CD4-positive, alpha-beta memory T cell (primary cell): ENCODE results near the gene NKD1. TPM values are rescaled to one million over a fixed set of nuclear protein-coding genes. Genes with fewer than 3 reads are reported as not detected.

Source experiments
- CTCF ChIA-PET: fragments of 350-600 bp; sonication (Branson Sonifier 250); formaldehyde crosslinking; loops from one replicate; lab custom pipeline; 2021; ENCODE audit warnings: inconsistent platforms; ENCODE audit not compliant: partially characterized antibody; lab: Charles Lee
- POLR2A ChIA-PET: fragments of 350-600 bp; sonication (Branson Sonifier 250); formaldehyde crosslinking; loops from one replicate; lab custom pipeline; 2021; ENCODE audit not compliant: partially characterized antibody; lab: Charles Lee
- DNase-seq, 5 donors: peaks; one replicate each; pipeline versions ENCODE4 v3.0.0 to v3.0.0-alpha.2; 2020 to 2022; ENCODE audit warnings: mixed read lengths in 1 of 5
- H3K27ac ChIP-seq: one replicate; pipeline ENCODE4 v1.7.0; 2013; ENCODE audit warnings: low read depth, low read length
- H3K27me3 ChIP-seq: 2 replicates; pipeline ENCODE4 v1.7.0; 2013; ENCODE audit warnings: mild to moderate bottlenecking, low read length, moderate library complexity; ENCODE audit not compliant: insufficient read depth
- H3K36me3 ChIP-seq: 2 replicates; pipeline ENCODE4 v1.7.0; 2013; ENCODE audit warnings: mild to moderate bottlenecking, low read length, moderate library complexity; ENCODE audit not compliant: insufficient read depth
- H3K4me1 ChIP-seq: 2 replicates; pipeline ENCODE4 v1.7.0; 2013; ENCODE audit warnings: mild to moderate bottlenecking, low read length, moderate library complexity; ENCODE audit not compliant: insufficient read depth
- H3K4me3 ChIP-seq, 2 donors: one replicate each; pipeline ENCODE4 v1.7.0; 2013; ENCODE audit warnings: low read length in 2 of 2, mild to moderate bottlenecking in 1 of 2
- H3K9me3 ChIP-seq, 2 donors: one replicate each; pipeline ENCODE4 v1.7.0; 2013; ENCODE audit warnings: low read length in 2 of 2, control low read depth in 1 of 2; ENCODE audit not compliant: control insufficient read depth in 1 of 2
- H3K27ac Mint-ChIP-seq, 7 donors: one replicate each; pipeline ENCODE4 v1.8.0; 2020 to 2021; ENCODE audit warnings: mixed read lengths in 7 of 7, mild to moderate bottlenecking in 6 of 7, inconsistent platforms in 3 of 7, moderate library complexity in 3 of 7
- H3K27me3 Mint-ChIP-seq, 2 donors: one replicate each; pipeline ENCODE4 v1.8.0; 2020 to 2021; ENCODE audit warnings: mixed read lengths in 2 of 2
- H3K36me3 Mint-ChIP-seq, 2 donors: one replicate each; pipeline ENCODE4 v1.8.0; 2020 to 2021; ENCODE audit warnings: mixed read lengths in 2 of 2, inconsistent platforms in 1 of 2, mild to moderate bottlenecking in 1 of 2
- H3K4me1 Mint-ChIP-seq, 4 donors: one replicate each; pipeline ENCODE4 v1.8.0; 2020 to 2021; ENCODE audit warnings: mixed read lengths in 4 of 4, mild to moderate bottlenecking in 1 of 4
- H3K4me3 Mint-ChIP-seq, 8 donors: one replicate each; pipeline ENCODE4 v1.8.0; 2020 to 2021; ENCODE audit warnings: mixed read lengths in 8 of 8, mild to moderate bottlenecking in 7 of 8, moderate library complexity in 6 of 8, inconsistent platforms in 3 of 8
- H3K9me3 Mint-ChIP-seq, 8 donors: one replicate each; pipeline ENCODE4 v1.8.0; 2020 to 2021; ENCODE audit warnings: mixed read lengths in 8 of 8, mild to moderate bottlenecking in 5 of 8, inconsistent platforms in 3 of 8, moderate library complexity in 1 of 8
- intact Hi-C: fragments of 100-400 bp; cut with micrococcal nuclease; formaldehyde crosslinking; loops from one replicate; pipeline ENCODE4 v1.15.1; 2023
- polyA plus RNA-seq, 2 donors: library from polyadenylated mRNA; unstranded; fragments of 300-500 nt; fragmentation: Illumina TruSeq; gene quantifications; one replicate each; pipeline ENCODE4 v1.2.3, GENCODE V29; 2021
- total RNA-seq, 2 experiments: library from RNA; stranded (reverse); gene quantifications; one replicate each; pipeline ENCODE4 v1.2.3, GENCODE V29; 2021

The NKD1 gene
- total and polyA plus RNA-seq, 4 experiments from 2014 or later = 0.48 to 4.6 (median 3.8) TPM; not detected in 1

DNA sequence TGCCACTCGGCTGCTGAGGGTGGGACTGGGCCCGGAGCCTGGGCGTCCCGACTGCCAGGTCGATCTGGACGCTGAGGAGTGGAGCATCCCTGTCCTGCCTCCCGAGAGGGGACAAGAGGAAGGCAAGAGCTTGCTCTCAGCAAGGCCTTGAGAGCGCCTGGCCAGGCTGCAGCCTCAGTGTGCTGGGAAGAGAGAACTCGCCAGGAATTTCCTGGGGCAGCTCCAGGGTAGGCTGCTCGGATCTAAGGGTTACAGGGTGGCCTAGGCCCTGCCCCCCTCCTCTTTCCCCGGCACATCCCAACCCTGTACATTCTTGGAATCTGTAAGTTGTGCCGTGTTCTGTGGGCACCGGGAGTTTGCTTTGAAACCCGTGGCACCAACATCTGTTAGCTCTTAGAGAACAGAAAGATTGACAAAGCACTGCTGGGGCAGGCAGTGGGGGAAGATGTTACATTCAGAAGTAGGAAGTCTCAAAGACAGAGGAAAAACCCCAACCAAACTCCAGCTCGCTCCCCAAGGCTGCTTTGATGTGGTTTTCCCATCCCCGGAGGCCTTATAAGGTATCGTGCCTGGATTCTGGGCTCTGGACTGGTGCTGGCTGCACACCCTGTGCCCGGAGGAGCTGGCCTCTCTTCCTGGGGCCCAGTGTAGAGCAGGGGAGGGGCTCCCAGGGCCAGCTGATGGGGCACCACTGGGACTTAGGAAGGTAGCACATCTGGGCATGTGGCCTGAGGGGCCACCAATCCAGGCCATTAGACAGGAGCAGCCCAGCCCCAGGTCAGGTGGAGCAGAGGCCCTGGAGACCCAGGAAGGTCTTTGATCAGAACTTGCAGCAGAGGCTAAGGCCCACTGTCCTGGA is 55.2 kb downstream of the NKD1 start:
- intact Hi-C loops = loop anchor here (2.0 to 5.0 kb wide), 2 partner anchors 15 to 56 kb away; partner anchors contain the start of gene NKD1
- no peaks in the 10 kb centered on the region for H3K9me3 Mint-ChIP-seq
- no peaks in the 10 kb centered on the region for H3K36me3 Mint-ChIP-seq
- ChIA-PET POLR2A (interaction anchor here (0.7 to 0.8 kb wide), 2 partner anchors 14 to 26 kb away, joined by 3 to 4 read pairs; no protein-coding TSS in a partner anchor), CTCF (no interaction called here)
- no peak for DNase-seq
- no peak overlapping the region for H3K4me3 ChIP-seq
- no peak overlapping the region for H3K27ac ChIP-seq
- no peaks in the 10 kb centered on the region for H3K27me3 Mint-ChIP-seq
- H3K36me3 ChIP-seq = no peaks in the 10 kb centered on the region
- peaks cover 19 to 42% (median 32%) of the 10 kb centered on the region in 4 donors for H3K4me1 Mint-ChIP-seq
- H3K4me3 Mint-ChIP-seq = peak overlapping the region in 2 of 8 donors; percentile 75 to 80
- H3K27ac Mint-ChIP-seq = peak overlapping the region; percentile 33 to 94 (median 83)
- no peaks in the 10 kb centered on the region for H3K9me3 ChIP-seq
- H3K27me3 ChIP-seq = no peaks in the 10 kb centered on the region
- peaks cover 37% of the 10 kb centered on the region for H3K4me1 ChIP-seq

DNA sequence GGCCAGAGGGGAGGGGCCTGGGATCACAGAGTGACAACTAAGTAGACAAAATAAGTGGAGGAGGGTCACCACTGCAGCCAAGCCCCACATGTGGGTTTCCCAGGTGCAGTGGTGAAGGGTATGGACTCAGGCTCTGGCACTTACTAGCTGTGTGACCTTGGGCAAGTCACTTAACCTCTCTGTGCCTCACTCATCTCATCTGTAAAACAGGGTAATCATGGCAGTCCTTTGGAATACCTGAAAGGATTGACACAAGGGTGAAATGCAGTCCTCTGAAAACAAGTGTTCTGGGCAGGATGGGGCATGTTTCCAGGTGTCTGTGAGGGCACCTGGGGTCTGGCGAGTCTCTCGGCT is 55.8 kb downstream of the NKD1 start:
- ChIA-PET CTCF (no interaction called here), POLR2A (interaction anchor here (0.8 kb wide), 1 partner anchor 26 kb away, joined by 3 read pairs; no protein-coding TSS in a partner anchor)
- H3K27ac Mint-ChIP-seq = peak overlapping the region in 5 of 7 donors; percentile 17 to 77 (median 57)
- DNase-seq = no peak
- no peaks in the 10 kb centered on the region for H3K36me3 Mint-ChIP-seq
- no peaks in the 10 kb centered on the region for H3K27me3 ChIP-seq
- no peaks in the 10 kb centered on the region for H3K9me3 ChIP-seq
- no peak overlapping the region for H3K4me3 ChIP-seq
- H3K4me1 Mint-ChIP-seq = peaks cover 19 to 42% (median 32%) of the 10 kb centered on the region in 4 donors
- peaks cover 37% of the 10 kb centered on the region for H3K4me1 ChIP-seq
- H3K27me3 Mint-ChIP-seq = no peaks in the 10 kb centered on the region
- H3K4me3 Mint-ChIP-seq = no peak overlapping the region
- no peaks in the 10 kb centered on the region for H3K9me3 Mint-ChIP-seq
- H3K36me3 ChIP-seq = no peaks in the 10 kb centered on the region
- no peak overlapping the region for H3K27ac ChIP-seq
- intact Hi-C loops = loop anchor here (5.0 kb wide), 1 partner anchor 57 kb away; the partner anchor contains the start of gene NKD1

DNA sequence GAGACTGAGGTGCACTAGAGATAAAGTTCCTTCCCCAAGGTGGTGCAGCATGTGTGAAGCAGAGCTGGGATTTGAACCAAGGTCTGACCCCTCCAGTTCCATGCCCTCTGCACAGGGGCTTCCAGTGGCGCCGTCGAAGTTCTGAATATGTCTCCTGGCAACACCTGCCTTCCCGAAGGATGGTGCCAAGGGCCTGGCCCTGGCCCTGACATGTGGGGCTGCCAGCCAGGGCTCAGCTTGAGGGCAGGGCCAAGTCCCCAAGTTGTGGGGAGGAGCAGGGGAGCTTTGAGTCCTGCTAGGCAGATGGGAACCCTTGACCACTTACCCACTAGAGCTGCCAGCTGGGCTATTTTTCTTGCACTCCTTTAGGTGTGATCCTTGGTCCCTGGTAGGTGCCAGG is 56.4 kb downstream of the NKD1 start:
- Mint-ChIP-seq H3K4me1 (peaks cover 19 to 42% (median 32%) of the 10 kb centered on the region in 4 donors), H3K36me3 (no peaks in the 10 kb centered on the region), H3K27ac (peak overlapping the region in 3 of 7 donors; percentile 2 to 77 (median 65)), H3K27me3 (no peaks in the 10 kb centered on the region), H3K9me3 (no peaks in the 10 kb centered on the region), H3K4me3 (no peak overlapping the region)
- H3K36me3 ChIP-seq = no peaks in the 10 kb centered on the region
- no peaks in the 10 kb centered on the region for H3K27me3 ChIP-seq
- POLR2A ChIA-PET = no interaction called here
- no peak for DNase-seq
- no peak overlapping the region for H3K4me3 ChIP-seq
- no peak overlapping the region for H3K27ac ChIP-seq
- intact Hi-C loops = loop anchor here (5.0 kb wide), 1 partner anchor 57 kb away; the partner anchor contains the start of gene NKD1
- peaks cover 37% of the 10 kb centered on the region for H3K4me1 ChIP-seq
- CTCF ChIA-PET = no interaction called here
- H3K9me3 ChIP-seq = no peaks in the 10 kb centered on the region

DNA sequence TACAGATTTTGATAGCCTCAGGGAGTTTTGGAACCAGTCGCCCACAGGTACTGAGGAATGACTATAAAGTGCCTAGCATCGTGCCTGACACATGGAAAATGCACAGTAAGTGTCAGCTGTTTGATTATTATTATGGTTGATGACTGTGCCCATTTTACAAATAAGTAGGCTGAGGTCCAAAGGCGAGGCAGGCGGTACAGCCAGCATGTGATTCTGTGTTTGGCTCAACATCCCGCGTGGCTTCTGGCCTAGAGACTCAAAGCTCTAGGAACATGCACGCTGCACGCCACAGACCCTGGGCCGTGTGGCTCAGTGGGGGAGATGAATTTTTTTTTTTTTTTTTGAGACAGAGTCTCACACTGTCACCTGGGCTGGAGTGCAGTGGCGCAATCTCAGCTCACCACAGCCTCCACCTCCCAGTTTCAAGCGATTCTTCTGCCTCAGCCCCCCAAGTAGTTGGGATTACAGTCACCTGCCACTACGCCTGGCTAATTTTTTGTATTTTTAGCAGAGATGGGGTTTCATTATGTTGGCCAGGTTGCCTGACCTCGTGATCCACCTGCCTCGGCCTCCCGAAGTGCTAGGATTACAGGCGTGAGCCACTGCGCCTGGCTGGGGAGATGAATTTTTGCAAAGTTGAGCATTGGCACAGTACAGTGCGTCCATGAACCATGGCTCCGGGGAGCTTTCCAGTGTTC is 57.7 kb downstream of the NKD1 start:
- ChIA-PET POLR2A (no interaction called here), CTCF (no interaction called here)
- Histone ChIP-seq H3K27me3 (no peaks in the 10 kb centered on the region), H3K9me3 (no peaks in the 10 kb centered on the region), H3K27ac (no peak overlapping the region), H3K36me3 (no peaks in the 10 kb centered on the region), H3K4me1 (peaks cover 29% of the 10 kb centered on the region), H3K4me3 (no peak overlapping the region)
- peaks cover 19 to 33% (median 27%) of the 10 kb centered on the region in 4 donors for H3K4me1 Mint-ChIP-seq
- H3K27me3 Mint-ChIP-seq = no peaks in the 10 kb centered on the region
- intact Hi-C loops = no loop called here
- DNase-seq = no peak
- no peaks in the 10 kb centered on the region for H3K36me3 Mint-ChIP-seq
- peak overlapping the region in 1 of 7 donors; percentile 8 for H3K27ac Mint-ChIP-seq
- H3K4me3 Mint-ChIP-seq = no peak overlapping the region
- no peaks in the 10 kb centered on the region for H3K9me3 Mint-ChIP-seq

DNA sequence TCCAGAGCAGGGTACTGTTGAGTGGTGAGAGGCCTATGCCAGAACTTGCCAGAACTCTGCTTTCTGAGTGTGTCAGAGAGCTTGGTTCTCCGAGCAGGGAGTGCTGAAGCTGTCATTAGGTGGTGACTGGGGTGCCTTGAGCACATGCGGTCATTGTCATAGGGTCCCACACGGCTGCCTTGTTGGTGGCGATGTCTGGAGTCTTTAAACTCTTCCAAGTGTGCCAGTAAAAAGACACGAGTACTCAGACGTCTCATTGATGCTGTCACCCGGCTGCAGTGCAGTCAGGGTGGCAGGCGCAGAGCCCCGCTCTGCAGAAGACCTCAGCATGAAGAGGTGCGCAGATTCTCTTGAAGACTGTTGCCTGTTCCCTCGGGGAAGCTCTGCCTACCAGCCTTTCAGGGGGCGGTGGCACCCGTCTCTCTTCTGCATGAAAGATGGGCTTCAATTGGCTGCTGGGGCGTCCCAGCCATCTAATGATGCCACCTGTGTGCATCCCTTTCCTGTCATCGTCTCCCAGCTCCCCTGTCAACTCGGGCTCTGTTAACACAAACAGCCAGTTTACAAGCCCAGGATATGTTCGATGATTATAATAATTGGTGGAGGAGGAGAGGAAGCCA is 58.3 kb downstream of the NKD1 start:
- H3K27ac Mint-ChIP-seq = no peak overlapping the region
- H3K4me3 ChIP-seq = no peak overlapping the region
- no peak overlapping the region for H3K27ac ChIP-seq
- ChIA-PET POLR2A (no interaction called here), CTCF (no interaction called here)
- H3K27me3 ChIP-seq = no peaks in the 10 kb centered on the region
- no peaks in the 10 kb centered on the region for H3K36me3 Mint-ChIP-seq
- H3K9me3 ChIP-seq = no peaks in the 10 kb centered on the region
- no peaks in the 10 kb centered on the region for H3K36me3 ChIP-seq
- no peak overlapping the region for H3K4me3 Mint-ChIP-seq
- intact Hi-C loops = no loop called here
- DNase-seq = no peak
- H3K9me3 Mint-ChIP-seq = no peaks in the 10 kb centered on the region
- H3K4me1 ChIP-seq = peaks cover 23% of the 10 kb centered on the region
- H3K27me3 Mint-ChIP-seq = no peaks in the 10 kb centered on the region
- peaks cover 19 to 32% (median 25%) of the 10 kb centered on the region in 4 donors for H3K4me1 Mint-ChIP-seq

DNA sequence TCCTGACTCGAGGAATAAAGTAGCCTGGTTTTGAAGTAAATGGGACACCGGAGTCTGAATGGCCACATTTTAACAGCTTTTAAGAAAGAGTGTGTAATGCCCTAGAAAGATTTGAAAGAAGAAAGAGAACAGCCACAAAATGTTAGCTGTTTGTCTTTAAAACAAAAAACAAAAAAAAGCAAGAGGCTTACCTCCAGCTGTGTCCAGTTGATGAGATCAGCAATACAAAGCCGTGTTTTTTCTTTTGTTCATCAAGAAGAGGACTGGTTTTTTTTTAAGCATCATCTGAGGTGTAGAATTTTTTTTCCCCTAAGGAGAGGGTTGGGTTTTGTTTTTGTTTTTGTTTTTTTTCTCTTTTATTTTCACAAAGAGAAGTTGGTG is 58.8 kb downstream of the NKD1 start:
- Mint-ChIP-seq H3K27me3 (no peaks in the 10 kb centered on the region), H3K36me3 (no peaks in the 10 kb centered on the region), H3K4me1 (peaks cover 16 to 27% (median 22%) of the 10 kb centered on the region in 4 donors), H3K27ac (no peak overlapping the region), H3K9me3 (no peaks in the 10 kb centered on the region), H3K4me3 (no peak overlapping the region)
- H3K4me1 ChIP-seq = peaks cover 18% of the 10 kb centered on the region
- no peak overlapping the region for H3K27ac ChIP-seq
- POLR2A ChIA-PET = no interaction called here
- H3K27me3 ChIP-seq = no peaks in the 10 kb centered on the region
- no peak overlapping the region for H3K4me3 ChIP-seq
- no peaks in the 10 kb centered on the region for H3K9me3 ChIP-seq
- no peaks in the 10 kb centered on the region for H3K36me3 ChIP-seq
- no peak for DNase-seq
- intact Hi-C loops = no loop called here
- CTCF ChIA-PET = no interaction called here

DNA sequence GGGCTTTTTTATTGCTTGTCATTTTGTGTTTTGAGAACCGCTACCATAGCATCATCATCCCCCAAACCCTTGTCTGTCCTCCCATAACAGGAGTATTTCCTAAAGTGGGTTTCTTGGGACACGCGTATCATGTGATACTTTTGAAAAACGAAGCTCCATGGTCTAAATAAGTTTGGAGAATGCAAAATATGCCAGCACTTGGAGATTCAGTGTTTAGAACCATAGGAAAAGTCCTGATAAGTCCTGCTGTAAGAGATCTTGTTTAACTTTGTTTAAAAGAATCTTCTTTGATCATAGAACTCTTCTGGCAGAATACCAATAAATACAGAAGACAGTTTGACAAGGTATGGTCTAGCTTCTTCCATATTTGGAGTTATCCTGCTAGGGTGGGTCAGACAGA is 59.3 kb downstream of the NKD1 start:
- H3K36me3 Mint-ChIP-seq = no peaks in the 10 kb centered on the region
- H3K4me1 ChIP-seq = peaks cover 14% of the 10 kb centered on the region
- no peaks in the 10 kb centered on the region for H3K27me3 ChIP-seq
- no peak overlapping the region for H3K27ac Mint-ChIP-seq
- H3K27ac ChIP-seq = no peak overlapping the region
- intact Hi-C loops = no loop called here
- peaks cover 12 to 23% (median 18%) of the 10 kb centered on the region in 4 donors for H3K4me1 Mint-ChIP-seq
- H3K9me3 ChIP-seq = no peaks in the 10 kb centered on the region
- ChIA-PET POLR2A (no interaction called here), CTCF (no interaction called here)
- no peak for DNase-seq
- H3K9me3 Mint-ChIP-seq = no peaks in the 10 kb centered on the region
- no peaks in the 10 kb centered on the region for H3K36me3 ChIP-seq
- H3K27me3 Mint-ChIP-seq = no peaks in the 10 kb centered on the region
- H3K4me3 ChIP-seq = no peak overlapping the region
- H3K4me3 Mint-ChIP-seq = no peak overlapping the region
